GM12872 (cell line): ENCODE results near the gene SCN5A.

Experiments used
- TF ChIP-seq, protein P1 (sequence below): IDR thresholded peaks from 3 replicates; pipeline ENCODE4 v1.5.1; 2011; ENCODE audit warnings: low read depth, mild to moderate bottlenecking, low read length, moderate library complexity; ENCODE audit not compliant: insufficient read depth

Gene SCN5A

DNA sequence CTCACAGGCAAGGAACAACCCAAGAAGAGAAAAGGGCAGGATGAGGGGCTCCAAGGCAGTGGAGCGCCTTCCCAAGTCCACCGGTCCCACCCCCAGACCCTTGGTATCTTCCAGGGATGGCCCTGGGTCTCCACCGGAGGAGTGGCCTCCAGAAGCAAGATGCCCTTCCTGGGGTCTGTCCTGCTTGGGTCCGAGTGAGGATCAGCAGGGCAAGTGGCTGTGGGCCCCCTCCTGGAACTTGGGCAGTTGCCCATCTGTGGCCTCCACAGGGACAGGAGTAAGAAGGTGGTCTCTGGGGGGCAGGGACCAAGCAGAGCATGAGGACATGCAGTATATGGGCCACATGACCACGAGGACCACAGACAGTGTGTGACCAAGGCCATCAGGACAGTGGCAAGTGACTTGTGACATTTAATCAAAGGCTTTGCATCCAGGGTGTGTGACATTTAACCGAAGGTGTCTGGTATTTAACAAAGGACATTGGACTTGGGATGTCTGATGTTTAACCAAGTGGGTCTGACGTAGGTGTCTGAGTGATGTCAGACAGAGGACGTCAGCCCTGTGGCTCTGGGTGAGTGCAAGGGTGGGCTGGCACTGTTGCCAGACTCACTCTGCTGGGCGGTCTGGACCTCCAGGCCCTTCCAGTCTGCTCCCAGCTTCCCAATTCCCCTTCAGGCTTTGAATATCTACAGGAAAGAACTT, 34.7 kb downstream of the SCN5A start:
- TF ChIP-seq, protein P1, sequence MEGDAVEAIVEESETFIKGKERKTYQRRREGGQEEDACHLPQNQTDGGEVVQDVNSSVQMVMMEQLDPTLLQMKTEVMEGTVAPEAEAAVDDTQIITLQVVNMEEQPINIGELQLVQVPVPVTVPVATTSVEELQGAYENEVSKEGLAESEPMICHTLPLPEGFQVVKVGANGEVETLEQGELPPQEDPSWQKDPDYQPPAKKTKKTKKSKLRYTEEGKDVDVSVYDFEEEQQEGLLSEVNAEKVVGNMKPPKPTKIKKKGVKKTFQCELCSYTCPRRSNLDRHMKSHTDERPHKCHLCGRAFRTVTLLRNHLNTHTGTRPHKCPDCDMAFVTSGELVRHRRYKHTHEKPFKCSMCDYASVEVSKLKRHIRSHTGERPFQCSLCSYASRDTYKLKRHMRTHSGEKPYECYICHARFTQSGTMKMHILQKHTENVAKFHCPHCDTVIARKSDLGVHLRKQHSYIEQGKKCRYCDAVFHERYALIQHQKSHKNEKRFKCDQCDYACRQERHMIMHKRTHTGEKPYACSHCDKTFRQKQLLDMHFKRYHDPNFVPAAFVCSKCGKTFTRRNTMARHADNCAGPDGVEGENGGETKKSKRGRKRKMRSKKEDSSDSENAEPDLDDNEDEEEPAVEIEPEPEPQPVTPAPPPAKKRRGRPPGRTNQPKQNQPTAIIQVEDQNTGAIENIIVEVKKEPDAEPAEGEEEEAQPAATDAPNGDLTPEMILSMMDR, result no peak

DNA sequence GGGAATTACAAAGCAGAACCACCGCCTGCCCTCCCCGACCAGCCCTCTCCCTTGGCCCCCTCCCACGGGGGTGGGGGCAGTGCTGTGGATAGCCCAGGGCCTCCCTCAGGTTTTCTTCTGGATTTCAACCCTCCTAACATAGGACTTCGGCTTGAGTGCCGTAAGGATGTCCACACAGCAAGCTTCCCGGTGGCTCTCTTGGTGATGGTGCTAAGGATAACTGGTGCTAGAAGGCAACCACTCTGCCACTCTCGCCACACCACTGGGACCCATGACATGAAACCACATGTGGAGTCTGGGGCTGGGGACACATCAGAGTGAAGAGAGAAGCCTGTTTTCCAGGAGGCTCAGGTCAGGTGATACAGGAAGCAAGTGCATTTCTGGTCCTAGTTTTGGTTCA, 35.4 kb downstream of the SCN5A start:
- TF ChIP-seq, protein P1, result no peak

DNA sequence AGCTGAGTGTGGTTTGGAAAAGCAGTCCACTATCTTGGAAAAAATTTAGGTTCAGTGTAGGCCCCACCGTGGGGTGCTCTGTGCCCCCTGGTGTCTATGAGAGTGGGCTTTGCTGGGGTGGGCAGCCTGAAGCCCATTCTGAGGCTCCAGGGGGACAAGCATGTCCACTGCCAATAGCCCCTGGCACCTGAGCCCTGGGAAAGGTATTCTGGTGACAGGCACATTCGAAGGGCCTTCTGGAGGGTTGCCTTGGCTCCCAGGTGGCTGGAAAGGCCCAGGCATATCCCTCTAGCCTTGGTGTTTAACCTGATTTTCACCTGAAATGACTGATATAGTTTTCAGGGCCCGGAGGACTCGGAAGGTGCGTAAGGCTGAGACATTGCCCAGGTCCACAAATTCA, 36.1 kb downstream of the SCN5A start:
- TF ChIP-seq, protein P1, result no peak

DNA sequence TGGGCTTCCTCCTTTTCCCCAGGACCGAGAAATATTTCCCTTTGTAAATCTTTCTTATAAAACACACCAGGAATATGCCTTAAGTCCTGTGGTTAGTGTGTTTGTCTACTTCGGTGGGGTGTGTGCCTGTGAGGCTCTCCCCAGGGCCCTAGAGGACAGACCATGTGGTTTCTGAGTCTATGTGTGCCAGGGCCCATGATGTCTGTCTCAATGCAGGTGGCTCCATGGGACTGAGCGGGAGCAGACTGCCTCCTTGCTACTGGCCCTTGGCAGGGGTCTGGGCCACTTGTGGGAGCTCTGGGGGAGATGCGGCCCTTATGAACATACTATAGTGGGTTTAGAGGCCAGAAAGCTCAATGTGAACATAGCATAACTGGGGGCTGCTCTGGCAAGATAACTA, 37.6 kb downstream of the SCN5A start:
- TF ChIP-seq, protein P1, result no peak

DNA sequence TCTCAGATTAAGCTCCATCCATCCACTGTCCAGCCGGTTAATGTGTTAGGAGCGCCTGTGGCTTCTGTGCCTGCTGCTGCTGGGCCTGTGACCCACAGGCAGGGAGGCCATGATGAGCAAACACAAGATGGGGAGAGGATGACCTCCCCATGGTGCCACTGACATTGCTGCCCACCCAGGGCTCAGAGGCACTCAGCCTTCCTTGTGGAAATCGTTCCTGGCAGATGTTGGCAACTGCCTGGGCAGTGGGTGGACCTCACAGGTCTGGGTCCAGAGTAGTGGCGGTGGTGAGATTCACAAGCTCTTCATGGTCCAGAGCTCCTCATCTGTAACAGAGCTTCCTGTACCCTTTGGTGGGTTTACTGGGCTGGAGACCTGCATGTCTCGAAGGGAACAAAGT, 38.6 kb downstream of the SCN5A start:
- TF ChIP-seq, protein P1, result no peak

DNA sequence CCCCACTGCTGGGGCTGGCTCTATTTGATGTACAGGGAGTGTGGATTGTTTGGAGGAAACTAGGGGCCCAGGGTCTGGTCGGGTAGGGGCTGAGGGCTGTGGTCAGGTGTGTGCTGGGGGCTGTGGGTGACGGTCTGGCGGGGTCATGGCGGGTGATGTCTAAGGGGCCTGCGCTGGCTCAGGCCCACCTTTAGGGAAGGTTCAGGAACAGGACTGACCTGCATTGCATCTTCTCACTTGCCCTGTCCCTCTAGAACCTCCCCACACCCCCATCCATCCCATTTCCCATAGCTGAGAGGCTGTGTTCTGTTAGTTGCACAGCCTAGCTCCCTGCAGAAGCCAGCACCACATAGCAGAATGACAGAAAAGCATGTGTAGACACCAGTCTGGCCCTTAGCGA, 39.1 kb downstream of the SCN5A start:
- TF ChIP-seq, protein P1, result no peak

DNA sequence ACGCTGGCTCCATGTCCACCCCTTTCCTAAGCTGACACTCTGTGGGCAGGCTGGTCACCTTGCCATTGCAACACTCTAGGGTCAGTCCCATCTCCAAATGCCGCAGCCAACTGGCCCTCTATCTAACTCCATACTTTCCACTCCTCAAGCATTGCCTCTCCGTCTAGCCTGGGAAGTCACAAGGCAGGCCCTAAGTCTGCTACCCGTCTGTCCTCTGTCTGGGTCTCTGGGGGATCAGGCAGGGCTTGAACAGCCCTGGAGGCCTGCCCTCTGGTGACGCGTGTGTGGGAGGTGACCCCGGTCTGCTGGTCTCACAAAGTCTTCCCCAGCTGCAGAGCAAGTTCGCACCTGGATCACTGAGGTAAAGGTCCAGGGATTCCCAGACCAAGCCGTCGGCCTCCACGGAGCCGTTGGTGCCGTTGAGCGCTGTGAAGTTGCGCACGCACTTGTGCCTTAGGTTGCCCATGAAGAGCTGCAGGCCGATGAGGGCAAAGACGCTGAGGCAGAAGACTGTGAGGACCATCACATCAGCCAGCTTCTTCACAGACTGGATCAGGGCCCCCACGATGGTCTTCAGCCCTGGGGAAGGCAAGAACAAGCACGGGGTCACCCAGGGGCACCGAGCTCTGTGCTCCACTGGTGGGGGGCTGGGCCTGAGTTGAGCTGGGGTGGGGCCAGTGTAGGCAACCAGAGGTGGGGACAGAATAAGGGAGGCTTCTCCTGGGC, 39.9 kb downstream of the SCN5A start:
- TF ChIP-seq, protein P1, result no peak
